Loucy (cell line): ENCODE data around the gene ARHGAP10.

Source experiments
- H2AFZ ChIP-seq: fragments of 200-600 bp; sonication (generic); 2 replicates; pipeline ENCODE4 v1.6.0; 2016; ENCODE audit warnings: antibody characterized with exemption, mild to moderate bottlenecking, low read length, moderate library complexity
- H3F3A ChIP-seq: fragments of 200-600 bp; 2 replicates; pipeline ENCODE4 v1.6.0; 2016; ENCODE audit warnings: antibody characterized with exemption, low read depth, mild to moderate bottlenecking
- H3K27me3 ChIP-seq: fragments of 200-600 bp; sonication (generic); 2 replicates; pipeline ENCODE4 v1.6.1; 2014; ENCODE audit warnings: low read length, mild to moderate bottlenecking; ENCODE audit not compliant: insufficient read depth, poor library complexity, severe bottlenecking
- H3K36me3 ChIP-seq: fragments of 200-600 bp; sonication (generic); 2 replicates; pipeline ENCODE4 v1.6.1; 2016; ENCODE audit warnings: low read length; ENCODE audit not compliant: insufficient read depth
- H3K4me1 ChIP-seq: fragments of 200-600 bp; sonication (generic); 2 replicates; pipeline ENCODE4 v1.5.1; 2014; ENCODE audit warnings: low read length, mild to moderate bottlenecking; ENCODE audit not compliant: insufficient read depth, poor library complexity, severe bottlenecking
- H3K4me2 ChIP-seq: fragments of 200-600 bp; sonication (generic); 2 replicates; pipeline ENCODE4 v1.6.0; 2014; ENCODE audit warnings: antibody characterized with exemption, low read length, low read depth, mild to moderate bottlenecking; ENCODE audit not compliant: poor library complexity, severe bottlenecking
- H3K4me3 ChIP-seq: fragments of 200-600 bp; sonication (generic); 2 replicates; pipeline ENCODE4 v1.5.1; 2014; ENCODE audit warnings: low read length, mild to moderate bottlenecking, mixed read lengths; ENCODE audit not compliant: poor library complexity, severe bottlenecking
- H3K79me2 ChIP-seq: fragments of 200-600 bp; sonication (generic); 2 replicates; pipeline ENCODE4 v1.6.1; 2014; ENCODE audit warnings: low read length; ENCODE audit not compliant: insufficient read depth
- H3K9ac ChIP-seq: fragments of 200-600 bp; sonication (generic); 2 replicates; pipeline ENCODE4 v1.6.0; 2014; ENCODE audit warnings: mild to moderate bottlenecking, low read depth, low read length, moderate library complexity; ENCODE audit not compliant: poor library complexity, severe bottlenecking
- H3K9me2 ChIP-seq: fragments of 200-600 bp; sonication (generic); replicated peaks from 2 replicates; pipeline ENCODE4 v1.6.1; 2016; ENCODE audit warnings: low read depth, low read length, mixed read lengths
- H3K9me3 ChIP-seq: fragments of 200-600 bp; sonication (generic); 2 replicates; pipeline ENCODE4 v1.6.1; 2014; ENCODE audit warnings: mild to moderate bottlenecking, antibody characterized with exemption, low read length, low read depth; ENCODE audit not compliant: insufficient read depth
- H4K20me1 ChIP-seq: fragments of 200-600 bp; sonication (generic); 2 replicates; pipeline ENCODE4 v1.6.0; 2014; ENCODE audit warnings: antibody characterized with exemption, low read length, mild to moderate bottlenecking; ENCODE audit not compliant: insufficient read depth, poor library complexity, severe bottlenecking
- EZH2phosphoT487 ChIP-seq: fragments of 200-600 bp; IDR thresholded peaks from 2 replicates; pipeline ENCODE4 v1.6.1; 2018; ENCODE audit warnings: antibody characterized with exemption, mild to moderate bottlenecking, moderate library complexity, borderline replicate concordance
- TF ChIP-seq, protein P1 (sequence below): fragments of 200-600 bp; sonication (generic); conservative IDR thresholded peaks from 2 replicates; pipeline ENCODE4 v1.5.1; 2014; ENCODE audit warnings: mild to moderate bottlenecking, antibody characterized with exemption, low read length

The ARHGAP10 gene

DNA sequence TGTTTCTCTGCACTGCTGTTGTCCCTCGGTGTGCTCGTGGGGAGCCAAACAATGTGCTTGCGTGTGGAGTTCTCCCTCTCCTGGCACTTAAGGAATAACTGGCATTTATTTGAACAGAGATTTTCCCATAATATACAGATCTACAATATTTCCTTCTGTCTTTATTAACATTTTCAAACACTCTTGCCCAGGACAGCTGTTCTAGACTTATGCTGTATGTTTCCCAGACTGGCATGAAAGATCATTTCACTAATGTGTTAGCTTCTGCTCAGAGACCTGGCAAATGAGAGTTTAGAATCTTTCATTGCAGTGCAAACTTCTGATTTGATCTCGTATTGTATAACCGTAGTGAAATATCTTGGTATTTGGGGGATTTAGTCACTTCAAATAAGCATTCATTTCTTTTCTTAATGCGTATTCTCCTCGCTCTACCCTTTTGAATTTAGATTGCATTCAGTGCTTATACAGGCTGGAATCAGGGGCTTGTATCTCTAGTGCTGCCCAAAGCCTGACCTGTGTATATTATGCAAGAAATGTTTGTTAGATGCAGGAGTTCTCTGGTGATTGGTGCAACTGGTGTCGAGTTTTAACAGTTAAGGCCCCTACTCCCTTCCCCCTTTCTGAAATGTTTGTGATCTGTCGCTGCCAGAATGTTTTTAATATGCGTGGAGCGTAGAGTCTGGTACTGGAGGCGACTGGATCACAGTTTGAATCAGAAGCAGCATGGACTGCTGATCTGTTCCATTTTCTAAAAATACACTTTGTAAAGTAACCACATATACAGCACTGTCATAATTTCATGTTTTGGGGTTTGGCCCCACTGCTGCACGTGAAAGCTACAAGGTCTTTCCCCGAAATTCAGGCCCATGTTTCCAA lies 326.3 kb downstream of the ARHGAP10 start:
- no peaks in the 10 kb centered on the region for H3F3A ChIP-seq
- H4K20me1 ChIP-seq, result no peaks in the 10 kb centered on the region
- H2AFZ ChIP-seq, result no peak overlapping the region
- H3K4me2 ChIP-seq, result no peak overlapping the region
- no peak overlapping the region for H3K4me3 ChIP-seq
- H3K36me3 ChIP-seq, result no peaks in the 10 kb centered on the region
- no peaks in the 10 kb centered on the region for H3K79me2 ChIP-seq
- peaks cover 9% of the 10 kb centered on the region for H3K4me1 ChIP-seq
- no peak for TF ChIP-seq EZH2phosphoT487
- TF ChIP-seq, protein P1, sequence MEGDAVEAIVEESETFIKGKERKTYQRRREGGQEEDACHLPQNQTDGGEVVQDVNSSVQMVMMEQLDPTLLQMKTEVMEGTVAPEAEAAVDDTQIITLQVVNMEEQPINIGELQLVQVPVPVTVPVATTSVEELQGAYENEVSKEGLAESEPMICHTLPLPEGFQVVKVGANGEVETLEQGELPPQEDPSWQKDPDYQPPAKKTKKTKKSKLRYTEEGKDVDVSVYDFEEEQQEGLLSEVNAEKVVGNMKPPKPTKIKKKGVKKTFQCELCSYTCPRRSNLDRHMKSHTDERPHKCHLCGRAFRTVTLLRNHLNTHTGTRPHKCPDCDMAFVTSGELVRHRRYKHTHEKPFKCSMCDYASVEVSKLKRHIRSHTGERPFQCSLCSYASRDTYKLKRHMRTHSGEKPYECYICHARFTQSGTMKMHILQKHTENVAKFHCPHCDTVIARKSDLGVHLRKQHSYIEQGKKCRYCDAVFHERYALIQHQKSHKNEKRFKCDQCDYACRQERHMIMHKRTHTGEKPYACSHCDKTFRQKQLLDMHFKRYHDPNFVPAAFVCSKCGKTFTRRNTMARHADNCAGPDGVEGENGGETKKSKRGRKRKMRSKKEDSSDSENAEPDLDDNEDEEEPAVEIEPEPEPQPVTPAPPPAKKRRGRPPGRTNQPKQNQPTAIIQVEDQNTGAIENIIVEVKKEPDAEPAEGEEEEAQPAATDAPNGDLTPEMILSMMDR, result no peak
- H3K9ac ChIP-seq, result no peak overlapping the region
- H3K9me3 ChIP-seq, result no peaks in the 10 kb centered on the region
- H3K9me2 ChIP-seq, result no peaks in the 10 kb centered on the region
- H3K27me3 ChIP-seq, result no peaks in the 10 kb centered on the region

DNA sequence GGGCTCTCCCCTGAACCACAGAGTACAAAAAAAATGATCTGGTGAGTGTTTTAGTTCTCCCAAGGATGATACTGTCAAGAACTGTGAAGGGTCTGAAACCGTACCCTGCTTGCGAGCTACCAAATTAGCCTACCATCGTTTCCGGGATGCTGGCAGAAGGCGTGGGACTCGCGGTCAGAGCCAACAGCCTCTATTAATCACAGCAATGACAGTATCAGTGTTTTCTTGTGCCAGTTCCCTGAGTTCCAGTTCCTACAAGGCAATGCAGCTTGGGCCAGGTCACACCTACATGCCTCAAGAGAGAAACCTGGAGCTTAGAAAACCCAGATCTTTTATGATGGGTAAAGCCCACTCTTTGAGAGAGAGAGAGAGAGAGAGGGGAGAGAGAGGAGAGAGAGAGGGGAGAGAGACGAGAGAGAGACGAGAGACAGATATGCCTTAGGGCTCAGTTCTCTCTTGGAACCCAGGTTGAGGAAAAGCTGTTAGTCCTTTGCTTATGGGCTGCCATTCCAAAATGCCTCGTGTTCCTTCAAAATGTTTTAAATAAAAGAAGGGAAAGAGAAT lies 327.8 kb downstream of the ARHGAP10 start:
- no peaks in the 10 kb centered on the region for H3K27me3 ChIP-seq
- no peaks in the 10 kb centered on the region for H3K9me2 ChIP-seq
- H3K4me2 ChIP-seq, result no peak overlapping the region
- H3K4me3 ChIP-seq, result no peak overlapping the region
- H3K9ac ChIP-seq, result no peak overlapping the region
- no peaks in the 10 kb centered on the region for H3F3A ChIP-seq
- H2AFZ ChIP-seq, result no peak overlapping the region
- H4K20me1 ChIP-seq, result no peaks in the 10 kb centered on the region
- no peaks in the 10 kb centered on the region for H3K79me2 ChIP-seq
- peaks cover 9% of the 10 kb centered on the region for H3K4me1 ChIP-seq
- H3K9me3 ChIP-seq, result no peaks in the 10 kb centered on the region
- peaks cover 3% of the 10 kb centered on the region; the same call in 1 of the 2 replicates for H3K36me3 ChIP-seq
- TF ChIP-seq, protein P1, result no peak
- TF ChIP-seq EZH2phosphoT487, result no peak

DNA sequence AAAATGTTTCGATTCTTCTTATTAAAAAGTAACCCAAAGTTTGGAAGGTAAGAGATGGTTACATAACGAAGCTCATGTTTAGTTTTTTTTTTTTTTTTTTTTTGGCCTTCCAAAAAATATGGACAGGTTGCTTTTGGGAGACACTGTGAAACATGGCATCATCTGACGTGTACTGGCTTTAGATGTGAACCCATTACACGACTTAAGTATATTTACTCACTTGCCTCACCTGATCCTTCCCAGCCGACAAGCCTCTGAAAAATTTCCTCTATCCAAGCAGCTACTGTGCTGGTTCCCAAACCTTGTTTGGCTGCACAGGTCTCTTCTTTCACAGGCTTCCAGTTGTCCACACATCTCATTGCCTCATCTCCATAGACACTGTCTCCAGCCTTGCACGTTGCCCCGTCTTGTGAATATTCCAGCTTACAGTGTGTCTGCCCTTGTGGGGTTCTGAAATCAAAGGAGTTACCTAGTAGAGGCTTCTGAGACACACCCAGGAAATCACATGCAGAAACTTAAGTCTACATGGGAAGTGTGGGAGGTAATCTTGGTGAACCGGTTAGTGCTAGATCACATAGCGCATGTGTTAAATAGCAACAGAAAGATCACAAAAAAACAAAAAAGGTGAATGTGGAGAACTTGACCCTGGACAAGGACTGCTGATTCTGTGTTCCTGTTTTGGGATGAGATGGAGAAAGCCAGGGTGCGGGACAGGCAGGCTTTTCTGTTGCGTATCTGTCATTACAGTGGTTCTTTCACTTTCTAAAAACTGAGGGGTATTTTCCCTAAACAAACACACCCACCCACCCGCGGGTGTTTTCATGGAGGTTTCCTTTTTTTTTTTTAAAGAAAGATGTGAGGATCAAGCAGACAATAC lies 328.6 kb downstream of the ARHGAP10 start:
- Histone ChIP-seq H3K4me1 (peaks cover 9% of the 10 kb centered on the region), H3K27me3 (no peaks in the 10 kb centered on the region), H2AFZ (no peak overlapping the region), H3K4me2 (peak overlapping the region; percentile 35), H4K20me1 (no peaks in the 10 kb centered on the region), H3K4me3 (no peak overlapping the region), H3K36me3 (peaks cover 11% of the 10 kb centered on the region; the same call in 1 of the 2 replicates), H3K9me3 (no peaks in the 10 kb centered on the region), H3K9ac (no peak overlapping the region), H3K9me2 (no peaks in the 10 kb centered on the region), H3K79me2 (no peaks in the 10 kb centered on the region), H3F3A (no peaks in the 10 kb centered on the region)
- TF ChIP-seq, protein P1, result no peak
- TF ChIP-seq EZH2phosphoT487, result no peak
